ENCODE results near the gene HARBI1. TPM values are rescaled to one million over a fixed set of nuclear protein-coding genes. Genes with fewer than 3 reads are reported as not detected.
A peak's percentile ranks its signal among the peaks of the same experiment; 100 is the strongest.

HARBI1 gene
- total RNA-seq, 1 experiment from 2014 or later = 7.6 TPM

DNA sequence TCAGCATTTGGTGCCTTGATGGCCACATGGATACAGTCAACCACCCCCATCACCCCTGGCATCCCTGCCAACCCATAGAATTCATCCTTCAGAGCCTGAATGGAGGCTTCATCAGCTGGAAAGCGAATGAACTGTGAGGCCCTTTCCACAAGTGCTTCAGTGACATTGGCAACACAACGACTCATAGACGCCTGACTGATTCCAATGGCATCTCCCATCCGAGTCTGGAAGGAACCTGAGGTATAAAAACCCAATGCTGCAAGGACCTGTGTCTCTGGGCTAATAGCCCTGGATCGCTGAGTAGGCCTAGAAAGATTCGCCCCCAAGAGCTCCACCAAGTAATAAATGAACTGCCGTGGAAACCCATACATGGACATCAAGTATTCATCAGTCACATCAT, 1.3 kb downstream of the HARBI1 start:
- H3K36me3 Mint-ChIP-seq (ENCODE audit: insufficient read depth, unreplicated experiment) = peaks cover 10% of the 10 kb centered on the region
- Histone ChIP-seq H3K4me1 (peaks cover 11% of the 10 kb centered on the region), H3K4me3 (ENCODE audit: low read depth, low read length) (no peak overlapping the region), H3K36me3 (ENCODE audit: control insufficient read depth, insufficient read depth, low read length) (no peaks in the 10 kb centered on the region), H3K27me3 (replicated peaks; ENCODE audit: control insufficient read depth, insufficient read depth, low read length) (no peaks in the 10 kb centered on the region), H3K9me3 (no peaks in the 10 kb centered on the region)
- BruUV-seq (replicated peaks) = no TSS peak
- POLR2A ChIA-PET = interaction anchor here (1.0 to 3.3 kb wide), 2 partner anchors 22 to 60 kb away, joined by 6 to 22 read pairs; partner anchors contain the start of gene AMBRA1
- H3K27me3 Mint-ChIP-seq (ENCODE audit: insufficient read depth, unreplicated experiment) = no peaks in the 10 kb centered on the region
- TF ChIP-seq, protein P1, sequence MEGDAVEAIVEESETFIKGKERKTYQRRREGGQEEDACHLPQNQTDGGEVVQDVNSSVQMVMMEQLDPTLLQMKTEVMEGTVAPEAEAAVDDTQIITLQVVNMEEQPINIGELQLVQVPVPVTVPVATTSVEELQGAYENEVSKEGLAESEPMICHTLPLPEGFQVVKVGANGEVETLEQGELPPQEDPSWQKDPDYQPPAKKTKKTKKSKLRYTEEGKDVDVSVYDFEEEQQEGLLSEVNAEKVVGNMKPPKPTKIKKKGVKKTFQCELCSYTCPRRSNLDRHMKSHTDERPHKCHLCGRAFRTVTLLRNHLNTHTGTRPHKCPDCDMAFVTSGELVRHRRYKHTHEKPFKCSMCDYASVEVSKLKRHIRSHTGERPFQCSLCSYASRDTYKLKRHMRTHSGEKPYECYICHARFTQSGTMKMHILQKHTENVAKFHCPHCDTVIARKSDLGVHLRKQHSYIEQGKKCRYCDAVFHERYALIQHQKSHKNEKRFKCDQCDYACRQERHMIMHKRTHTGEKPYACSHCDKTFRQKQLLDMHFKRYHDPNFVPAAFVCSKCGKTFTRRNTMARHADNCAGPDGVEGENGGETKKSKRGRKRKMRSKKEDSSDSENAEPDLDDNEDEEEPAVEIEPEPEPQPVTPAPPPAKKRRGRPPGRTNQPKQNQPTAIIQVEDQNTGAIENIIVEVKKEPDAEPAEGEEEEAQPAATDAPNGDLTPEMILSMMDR (IDR thresholded peaks at IDR 0.05; ENCODE audit: insufficient read depth in 1 of 2, low read depth in 1 of 2, low read length in 1 of 2, severe bottlenecking in 1 of 2, unreplicated experiment in 1 of 2) = no peak
- H3K4me3 Mint-ChIP-seq (ENCODE audit: unreplicated experiment) = peak overlapping the region; percentile 90
- H3K4me1 Mint-ChIP-seq (ENCODE audit: low read depth, unreplicated experiment) = peaks cover 18% of the 10 kb centered on the region
- no peak for DNase-seq
- intact Hi-C loops (cut with micrococcal nuclease; ENCODE audit: unreplicated experiment) = loop anchor here (2.0 kb wide), 1 partner anchor 223 kb away; no protein-coding TSS in a partner anchor
- H3K27ac Mint-ChIP-seq (ENCODE audit: unreplicated experiment) = peak overlapping the region; percentile 97
- H3K9me3 Mint-ChIP-seq (ENCODE audit: unreplicated experiment) = no peaks in the 10 kb centered on the region
- CTCF ChIA-PET = no interaction called here

DNA sequence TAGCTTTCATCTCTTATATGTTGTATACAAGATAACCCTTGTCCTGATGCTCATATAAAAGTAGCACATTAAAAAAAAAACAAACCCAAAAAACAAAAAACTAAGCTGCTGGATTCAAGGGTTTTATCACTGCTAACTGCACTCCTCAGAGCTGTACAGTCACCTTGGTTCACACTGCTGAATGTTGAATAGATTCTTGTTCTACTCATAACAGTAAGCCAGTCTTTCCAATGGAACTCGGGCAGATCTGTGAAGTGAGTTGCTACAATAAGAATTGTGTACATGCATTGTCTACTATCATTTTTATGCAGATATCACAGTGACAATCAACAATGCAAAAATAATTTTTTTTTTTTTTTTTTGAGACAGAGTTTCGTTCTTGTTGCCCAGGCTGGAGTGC, 4.7 kb downstream of the HARBI1 start:
- intact Hi-C loops (cut with micrococcal nuclease; ENCODE audit: unreplicated experiment) = no loop called here
- Histone ChIP-seq H3K4me3 (ENCODE audit: low read depth, low read length) (no peak overlapping the region), H3K36me3 (ENCODE audit: control insufficient read depth, insufficient read depth, low read length) (no peaks in the 10 kb centered on the region), H3K9me3 (no peaks in the 10 kb centered on the region), H3K27me3 (replicated peaks; ENCODE audit: control insufficient read depth, insufficient read depth, low read length) (no peaks in the 10 kb centered on the region), H3K4me1 (peaks cover 11% of the 10 kb centered on the region)
- TF ChIP-seq, protein P1 (IDR thresholded peaks at IDR 0.05; ENCODE audit: insufficient read depth in 1 of 2, low read depth in 1 of 2, low read length in 1 of 2, severe bottlenecking in 1 of 2, unreplicated experiment in 1 of 2) = no peak
- peaks cover 18% of the 10 kb centered on the region for H3K4me1 Mint-ChIP-seq (ENCODE audit: low read depth, unreplicated experiment)
- H3K4me3 Mint-ChIP-seq (ENCODE audit: unreplicated experiment) = no peak overlapping the region
- H3K27ac Mint-ChIP-seq (ENCODE audit: unreplicated experiment) = no peak overlapping the region
- peaks cover 4% of the 10 kb centered on the region for H3K36me3 Mint-ChIP-seq (ENCODE audit: insufficient read depth, unreplicated experiment)
- ChIA-PET POLR2A (interaction anchor here (0.7 kb wide), 1 partner anchor 57 kb away, joined by 10 read pairs; no protein-coding TSS in a partner anchor), CTCF (no interaction called here)
- no peaks in the 10 kb centered on the region for H3K9me3 Mint-ChIP-seq (ENCODE audit: unreplicated experiment)
- no peak for DNase-seq
- no TSS peak for BruUV-seq (replicated peaks)
- H3K27me3 Mint-ChIP-seq (ENCODE audit: insufficient read depth, unreplicated experiment) = no peaks in the 10 kb centered on the region

DNA sequence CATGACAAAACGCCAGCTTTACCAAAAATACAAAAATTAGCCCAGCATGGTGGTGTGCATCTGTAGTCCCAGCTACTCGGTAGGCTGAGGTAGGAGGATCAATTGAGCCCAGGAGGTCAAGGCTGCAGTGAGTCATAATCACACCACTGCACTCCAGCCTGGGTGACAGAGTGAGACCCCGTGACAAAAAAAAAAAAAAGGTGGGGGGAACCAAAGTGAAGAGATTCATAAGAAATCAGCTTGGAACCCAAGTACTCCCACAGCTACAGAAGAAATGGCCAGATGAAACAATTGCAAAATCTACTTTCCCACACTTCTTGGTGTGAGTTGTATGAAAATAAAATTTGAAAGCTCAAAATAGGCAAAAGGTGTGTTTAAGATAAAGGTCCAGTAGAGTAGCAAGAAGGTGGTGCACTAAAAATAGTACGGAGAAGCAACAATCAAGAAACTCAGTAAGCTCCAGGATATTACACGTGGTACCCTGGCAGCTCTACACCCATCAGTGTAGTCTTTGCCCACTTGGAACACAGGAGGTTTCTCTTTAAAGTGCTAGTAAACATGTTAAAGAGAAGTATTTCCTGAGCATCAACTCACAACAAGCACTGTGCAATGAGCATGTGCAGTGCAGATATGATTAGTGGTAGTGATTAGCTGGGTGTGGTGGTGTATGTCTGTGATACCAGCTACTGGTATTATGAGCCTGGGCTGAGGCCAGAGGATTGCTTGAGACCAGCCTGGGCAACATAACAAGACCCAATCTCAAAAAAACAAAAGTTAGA, 5.3 kb downstream of the HARBI1 start:
- DNase-seq = no peak
- Mint-ChIP-seq H3K27ac (ENCODE audit: unreplicated experiment) (no peak overlapping the region), H3K9me3 (ENCODE audit: unreplicated experiment) (no peaks in the 10 kb centered on the region), H3K27me3 (ENCODE audit: insufficient read depth, unreplicated experiment) (no peaks in the 10 kb centered on the region), H3K36me3 (ENCODE audit: insufficient read depth, unreplicated experiment) (no peaks in the 10 kb centered on the region), H3K4me1 (ENCODE audit: low read depth, unreplicated experiment) (peaks cover 18% of the 10 kb centered on the region), H3K4me3 (ENCODE audit: unreplicated experiment) (no peak overlapping the region)
- ChIA-PET POLR2A (interaction anchor here (0.6 to 0.7 kb wide), 2 partner anchors 18 to 63 kb away, joined by 3 to 5 read pairs; no protein-coding TSS in a partner anchor), CTCF (no interaction called here)
- no peaks in the 10 kb centered on the region for H3K36me3 ChIP-seq (ENCODE audit: control insufficient read depth, insufficient read depth, low read length)
- no TSS peak for BruUV-seq (replicated peaks)
- TF ChIP-seq, protein P1 (IDR thresholded peaks at IDR 0.05; ENCODE audit: insufficient read depth in 1 of 2, low read depth in 1 of 2, low read length in 1 of 2, severe bottlenecking in 1 of 2, unreplicated experiment in 1 of 2) = no peak
- H3K4me3 ChIP-seq (ENCODE audit: low read depth, low read length) = no peak overlapping the region
- no peaks in the 10 kb centered on the region for H3K27me3 ChIP-seq (replicated peaks; ENCODE audit: control insufficient read depth, insufficient read depth, low read length)
- H3K4me1 ChIP-seq = peaks cover 11% of the 10 kb centered on the region
- H3K9me3 ChIP-seq = no peaks in the 10 kb centered on the region
- intact Hi-C loops (cut with micrococcal nuclease; ENCODE audit: unreplicated experiment) = no loop called here
